Esophagus muscularis mucosa (tissue), 4 donors: ENCODE data around the gene RMDN2.

Experiments
- EP300 ChIP-seq: sonication (generic); formaldehyde crosslinking; IDR thresholded peaks from one replicate; pipeline ENCODE4 v1.6.1; 2017; ENCODE audit warnings: antibody characterized with exemption
- POLR2A ChIP-seq: fragments of 450-650 bp; IDR thresholded peaks from one replicate; pipeline ENCODE4 v1.6.1; 2017; ENCODE audit warnings: antibody characterized with exemption, moderate library complexity, mild to moderate bottlenecking, low read depth
- TF ChIP-seq, protein P1 (sequence below), 3 experiments: fragments of 200-600 bp in 2 of 3; fragments of 450-650 bp in 1 of 3; sonication (generic) in 2 of 3; IDR thresholded peaks; one replicate each; pipeline ENCODE4 v1.5.1; 2017 to 2019; ENCODE audit warnings: antibody characterized with exemption in 3 of 3, mild to moderate bottlenecking in 2 of 3, moderate library complexity in 1 of 3

DNA sequence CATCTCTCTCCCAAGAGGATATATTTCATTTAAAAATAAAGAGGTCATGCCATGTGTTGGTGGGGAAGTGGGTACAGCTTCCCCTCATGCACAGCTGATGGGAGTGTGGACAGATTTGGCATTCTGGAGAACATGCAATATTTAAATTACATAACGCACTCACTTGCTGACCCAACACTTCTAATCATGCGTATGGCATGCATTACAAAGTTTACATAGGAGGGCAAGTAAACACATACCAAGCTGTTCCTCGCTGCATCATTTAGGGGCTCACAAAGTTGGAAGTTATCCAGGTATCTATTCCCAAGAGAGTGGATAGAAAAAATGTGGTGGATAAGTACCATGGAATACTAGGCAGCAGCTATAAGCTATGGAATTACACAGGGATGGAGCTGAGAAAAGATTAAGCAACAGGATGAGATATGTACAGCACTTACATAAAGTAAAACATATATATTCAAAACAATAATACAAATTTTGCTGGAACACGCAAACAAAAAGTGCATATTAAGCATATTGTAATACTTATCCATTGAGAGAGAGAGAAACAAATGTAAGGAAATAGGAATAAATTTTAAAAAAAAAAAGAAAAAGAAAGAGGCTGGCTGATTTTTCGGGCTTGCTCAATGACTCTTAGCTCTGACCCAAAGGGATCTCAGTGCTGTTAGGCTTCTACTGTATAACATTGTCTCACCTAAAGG, 139.9 kb downstream of the RMDN2 start:
- TF ChIP-seq, protein P1, sequence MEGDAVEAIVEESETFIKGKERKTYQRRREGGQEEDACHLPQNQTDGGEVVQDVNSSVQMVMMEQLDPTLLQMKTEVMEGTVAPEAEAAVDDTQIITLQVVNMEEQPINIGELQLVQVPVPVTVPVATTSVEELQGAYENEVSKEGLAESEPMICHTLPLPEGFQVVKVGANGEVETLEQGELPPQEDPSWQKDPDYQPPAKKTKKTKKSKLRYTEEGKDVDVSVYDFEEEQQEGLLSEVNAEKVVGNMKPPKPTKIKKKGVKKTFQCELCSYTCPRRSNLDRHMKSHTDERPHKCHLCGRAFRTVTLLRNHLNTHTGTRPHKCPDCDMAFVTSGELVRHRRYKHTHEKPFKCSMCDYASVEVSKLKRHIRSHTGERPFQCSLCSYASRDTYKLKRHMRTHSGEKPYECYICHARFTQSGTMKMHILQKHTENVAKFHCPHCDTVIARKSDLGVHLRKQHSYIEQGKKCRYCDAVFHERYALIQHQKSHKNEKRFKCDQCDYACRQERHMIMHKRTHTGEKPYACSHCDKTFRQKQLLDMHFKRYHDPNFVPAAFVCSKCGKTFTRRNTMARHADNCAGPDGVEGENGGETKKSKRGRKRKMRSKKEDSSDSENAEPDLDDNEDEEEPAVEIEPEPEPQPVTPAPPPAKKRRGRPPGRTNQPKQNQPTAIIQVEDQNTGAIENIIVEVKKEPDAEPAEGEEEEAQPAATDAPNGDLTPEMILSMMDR (IDR thresholded peaks at IDR 0.05) = no peak
- TF ChIP-seq EP300 (no peak), POLR2A (no peak)
